ENCODE measurements around the gene SULT2B1. TPM values are rescaled to one million over a fixed set of nuclear protein-coding genes. Genes with fewer than 3 reads are reported as not detected.

Gene SULT2B1
- total RNA-seq, 4 donors from 2014 or later: 0.32 to 0.41 TPM; not detected in 2

- H3K4me1 ChIP-seq: peaks cover 28 to 85% (median 69%) of the 10 kb centered on the region in 4 donors
Measured at GRCh38 chr19:48627865-48628314, 75.9 kb downstream of the SULT2B1 start.

GRCh38 chr19:48628486-48629296, 76.7 kb downstream of the SULT2B1 start:
- Histone ChIP-seq H3K36me3 (no peaks in the 10 kb centered on the region), H3K9me3 (no peaks in the 10 kb centered on the region), H3K27me3 (no peaks in the 10 kb centered on the region), H3K27ac (peak overlapping the region; percentile 90 to 94 (median 92)), H3K4me3 (no peak overlapping the region), H3K4me1 (peaks cover 30 to 85% (median 71%) of the 10 kb centered on the region in 4 donors)
- intact Hi-C loops (cut with DNase I; ENCODE audit: low total_unique reads): no loop called here
- DNase-seq: peak; percentile 19
- WGBS, 2 donors (ENCODE audit: low coverage in 1 of 2): 0 to 84% methylated on average over 1 to 34 of the region's 34 CpGs
- in situ Hi-C loops (cut with MboI; ENCODE audit: low pct_ligation_motif_present in 1 of 4, low pct_unique_long_range_greater_than_20kb in 1 of 4, low sequenced_read_pairs in 3 of 4): no loop called here
- TF ChIP-seq POLR2A (IDR thresholded peaks at IDR 0.05) (no peak), POLR2AphosphoS5 (IDR thresholded peaks at IDR 0.05) (no peak), EP300 (IDR thresholded peaks at IDR 0.05; ENCODE audit: low read depth) (no peak), CTCF (IDR thresholded peaks at IDR 0.05) (no peak)

More at GRCh38 chr19:48627865-48628314, 75.9 kb downstream of the SULT2B1 start:
- H3K27me3 ChIP-seq: no peaks in the 10 kb centered on the region
- TF ChIP-seq POLR2A (IDR thresholded peaks at IDR 0.05) (no peak), CTCF (IDR thresholded peaks at IDR 0.05) (no peak)
- intact Hi-C loops (cut with DNase I; ENCODE audit: low total_unique reads) (no loop called here), in situ Hi-C loops (cut with MboI; ENCODE audit: low pct_ligation_motif_present in 1 of 4, low pct_unique_long_range_greater_than_20kb in 1 of 4, low sequenced_read_pairs in 3 of 4) (no loop called here)
- H3K9me3 ChIP-seq: no peaks in the 10 kb centered on the region
- no peak overlapping the region for H3K4me3 ChIP-seq
- no peaks in the 10 kb centered on the region for H3K36me3 ChIP-seq
- no peak for DNase-seq
- WGBS, 2 donors (ENCODE audit: low coverage in 1 of 2): 81% methylated on average over 15 of the region's 17 CpGs; no CpG with 5 or more reads in 1 of the 2 donors
- peak overlapping the region; percentile 76 to 94 (median 92) for H3K27ac ChIP-seq

- Histone ChIP-seq H3K9me3 (no peaks in the 10 kb centered on the region), H3K27ac (peak overlapping the region; percentile 90 to 94 (median 92)), H3K4me3 (no peak overlapping the region), H3K36me3 (no peaks in the 10 kb centered on the region), H3K27me3 (no peaks in the 10 kb centered on the region), H3K4me1 (peaks cover 35 to 88% (median 75%) of the 10 kb centered on the region in 4 donors)
- intact Hi-C loops (cut with DNase I; ENCODE audit: low total_unique reads) (no loop called here), in situ Hi-C loops (cut with MboI; ENCODE audit: low pct_ligation_motif_present in 1 of 4, low pct_unique_long_range_greater_than_20kb in 1 of 4, low sequenced_read_pairs in 3 of 4) (no loop called here)
- TF ChIP-seq POLR2AphosphoS5 (IDR thresholded peaks at IDR 0.05): no peak
- peak; percentile 19 for DNase-seq
- 93% methylated on average over 18 of the region's 22 CpGs; no CpG with 5 or more reads in 1 of the 2 donors for WGBS, 2 donors (ENCODE audit: low coverage in 1 of 2)
Measured at GRCh38 chr19:48629297-48629598, 77.3 kb downstream of the SULT2B1 start.

GRCh38 chr19:48629599-48630295, 77.8 kb downstream of the SULT2B1 start:
- Histone ChIP-seq H3K27ac (peak overlapping the region; percentile 90 to 94 (median 92)), H3K9me3 (no peaks in the 10 kb centered on the region), H3K27me3 (no peaks in the 10 kb centered on the region), H3K4me1 (peaks cover 37 to 87% (median 75%) of the 10 kb centered on the region in 4 donors), H3K4me3 (peak overlapping the region in 2 of 4 donors; percentile 16 to 17), H3K36me3 (no peaks in the 10 kb centered on the region)
- in situ Hi-C loops (cut with MboI; ENCODE audit: low pct_ligation_motif_present in 1 of 4, low pct_unique_long_range_greater_than_20kb in 1 of 4, low sequenced_read_pairs in 3 of 4) (no loop called here), intact Hi-C loops (cut with DNase I; ENCODE audit: low total_unique reads) (no loop called here)
- TF ChIP-seq CTCF (IDR thresholded peaks at IDR 0.05) (peak in 1 of 5 experiments; percentile 17), POLR2A (IDR thresholded peaks at IDR 0.05) (peak; percentile 54), EP300 (IDR thresholded peaks at IDR 0.05; ENCODE audit: low read depth) (no peak), POLR2AphosphoS5 (IDR thresholded peaks at IDR 0.05) (peak in 2 of 3 donors; percentile 61 to 62)
- WGBS, 2 donors (ENCODE audit: low coverage in 1 of 2): 40 to 58% methylated on average over 3 to 45 of the region's 48 CpGs
- peak; percentile 91 for DNase-seq

Data from transverse colon (tissue), 4 donors.